Esophagus squamous epithelium (tissue), 5 donors: Measurements from ENCODE around the gene KRTAP17-1. TPM values are rescaled to one million over a fixed set of nuclear protein-coding genes. Genes with fewer than 3 reads are reported as not detected.

Experiments used
- DNase-seq: peaks from one replicate; lab custom pipeline; 2025; lab: John Stamatoyannopoulos, UW
- H3K27ac ChIP-seq, 4 donors: fragments of 200-600 bp; sonication (generic); one replicate each; pipeline ENCODE4 v1.5.1; 2016 to 2019; ENCODE audit warnings: mild to moderate bottlenecking in 1 of 4
- H3K27me3 ChIP-seq, 4 donors: fragments of 200-600 bp; sonication (generic); 1 replicate in 3 of 4; 2 replicates in 1 of 4; pipeline versions ENCODE4 v1.5.1 to v1.6.0; 2017 to 2021; ENCODE audit warnings: antibody characterized with exemption in 1 of 4
- H3K36me3 ChIP-seq, 3 donors: fragments of 200-600 bp; sonication (generic); one replicate each; pipeline ENCODE4 v1.5.1; 2016 to 2019
- H3K4me1 ChIP-seq, 3 donors: fragments of 200-600 bp; sonication (generic); one replicate each; pipeline ENCODE4 v1.5.1; 2017 to 2019
- H3K4me3 ChIP-seq, 4 donors: fragments of 200-600 bp; sonication (generic); 1 replicate in 3 of 4; 2 replicates in 1 of 4; pipeline ENCODE4 v1.5.1; 2016 to 2019; ENCODE audit warnings: mild to moderate bottlenecking in 2 of 4, moderate library complexity in 1 of 4
- H3K9me3 ChIP-seq, 3 donors: fragments of 200-600 bp; sonication (generic); one replicate each; pipeline ENCODE4 v1.5.1; 2016 to 2019
- POLR2A ChIP-seq, 4 donors: fragments of 450-650 bp; IDR thresholded peaks; one replicate each; pipeline ENCODE4 v1.6.1; 2017; ENCODE audit warnings: antibody characterized with exemption in 4 of 4, mild to moderate bottlenecking in 4 of 4, moderate library complexity in 3 of 4
- WGBS, 2 donors: methylation state at CpG; one replicate each; pipeline ENCODE4 v1.1.5; 2018; 5-methylcytosine and 5-hydroxymethylcytosine counted together
- intact Hi-C: fragments of 100-400 bp; cut with DNase I; formaldehyde crosslinking; loops from one replicate; pipeline ENCODE4 v1.15.0; 2022
- total RNA-seq, 4 donors: library from RNA; depleted of rRNA; stranded (reverse); fragments of >200 nt; gene quantifications; one replicate each; pipeline ENCODE4 v1.1.0, GENCODE V29; 2016
- TF ChIP-seq, protein P1 (sequence below), 6 experiments: fragments of 450-650 bp in 4 of 6; fragments of 200-600 bp in 2 of 6; sonication (generic) in 2 of 6; IDR thresholded peaks; one replicate each; pipeline ENCODE4 v1.5.1; 2016 to 2019; ENCODE audit warnings: antibody characterized with exemption in 6 of 6, mild to moderate bottlenecking in 4 of 6, moderate library complexity in 4 of 6
- donor health status: DM: yes; HTN: yes; CAD: no.

Gene KRTAP17-1
- total RNA-seq, 4 donors from 2014 or later = not detected

DNA sequence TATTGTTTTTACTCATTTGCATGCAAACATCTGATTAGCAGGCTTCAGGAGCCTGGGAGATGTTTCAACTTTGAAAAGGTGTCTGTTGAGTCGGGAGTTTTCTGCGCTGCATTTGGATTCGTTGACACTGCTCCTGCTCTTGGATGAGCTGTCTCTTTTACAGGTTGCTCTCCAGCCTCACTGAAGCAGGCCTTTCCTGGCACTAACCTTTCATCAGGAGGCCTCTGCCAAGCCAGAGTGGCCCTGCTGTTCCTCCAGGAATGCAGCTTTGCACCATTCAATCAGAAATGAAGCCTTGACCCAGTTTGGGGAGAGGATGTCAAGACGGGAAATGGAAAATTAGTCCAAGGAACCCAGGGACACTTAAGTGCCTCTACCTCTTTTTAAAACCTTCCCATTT is 12.5 kb downstream of the KRTAP17-1 start:
- Histone ChIP-seq H3K27me3 (peaks cover 0 to 2% (median 0%) of the 10 kb centered on the region in 4 donors), H3K27ac (no peak overlapping the region), H3K36me3 (no peaks in the 10 kb centered on the region), H3K4me3 (no peak overlapping the region), H3K4me1 (peaks cover 0 to 28% (median 4%) of the 10 kb centered on the region in 3 donors), H3K9me3 (no peaks in the 10 kb centered on the region)
- TF ChIP-seq POLR2A (IDR thresholded peaks at IDR 0.05) = no peak
- TF ChIP-seq, protein P1, sequence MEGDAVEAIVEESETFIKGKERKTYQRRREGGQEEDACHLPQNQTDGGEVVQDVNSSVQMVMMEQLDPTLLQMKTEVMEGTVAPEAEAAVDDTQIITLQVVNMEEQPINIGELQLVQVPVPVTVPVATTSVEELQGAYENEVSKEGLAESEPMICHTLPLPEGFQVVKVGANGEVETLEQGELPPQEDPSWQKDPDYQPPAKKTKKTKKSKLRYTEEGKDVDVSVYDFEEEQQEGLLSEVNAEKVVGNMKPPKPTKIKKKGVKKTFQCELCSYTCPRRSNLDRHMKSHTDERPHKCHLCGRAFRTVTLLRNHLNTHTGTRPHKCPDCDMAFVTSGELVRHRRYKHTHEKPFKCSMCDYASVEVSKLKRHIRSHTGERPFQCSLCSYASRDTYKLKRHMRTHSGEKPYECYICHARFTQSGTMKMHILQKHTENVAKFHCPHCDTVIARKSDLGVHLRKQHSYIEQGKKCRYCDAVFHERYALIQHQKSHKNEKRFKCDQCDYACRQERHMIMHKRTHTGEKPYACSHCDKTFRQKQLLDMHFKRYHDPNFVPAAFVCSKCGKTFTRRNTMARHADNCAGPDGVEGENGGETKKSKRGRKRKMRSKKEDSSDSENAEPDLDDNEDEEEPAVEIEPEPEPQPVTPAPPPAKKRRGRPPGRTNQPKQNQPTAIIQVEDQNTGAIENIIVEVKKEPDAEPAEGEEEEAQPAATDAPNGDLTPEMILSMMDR (IDR thresholded peaks at IDR 0.05) = no peak
- no peak for DNase-seq
- intact Hi-C loops = no loop called here
- 84 to 92% methylated on average over 4 of the region's 4 CpGs for WGBS, 2 donors

DNA sequence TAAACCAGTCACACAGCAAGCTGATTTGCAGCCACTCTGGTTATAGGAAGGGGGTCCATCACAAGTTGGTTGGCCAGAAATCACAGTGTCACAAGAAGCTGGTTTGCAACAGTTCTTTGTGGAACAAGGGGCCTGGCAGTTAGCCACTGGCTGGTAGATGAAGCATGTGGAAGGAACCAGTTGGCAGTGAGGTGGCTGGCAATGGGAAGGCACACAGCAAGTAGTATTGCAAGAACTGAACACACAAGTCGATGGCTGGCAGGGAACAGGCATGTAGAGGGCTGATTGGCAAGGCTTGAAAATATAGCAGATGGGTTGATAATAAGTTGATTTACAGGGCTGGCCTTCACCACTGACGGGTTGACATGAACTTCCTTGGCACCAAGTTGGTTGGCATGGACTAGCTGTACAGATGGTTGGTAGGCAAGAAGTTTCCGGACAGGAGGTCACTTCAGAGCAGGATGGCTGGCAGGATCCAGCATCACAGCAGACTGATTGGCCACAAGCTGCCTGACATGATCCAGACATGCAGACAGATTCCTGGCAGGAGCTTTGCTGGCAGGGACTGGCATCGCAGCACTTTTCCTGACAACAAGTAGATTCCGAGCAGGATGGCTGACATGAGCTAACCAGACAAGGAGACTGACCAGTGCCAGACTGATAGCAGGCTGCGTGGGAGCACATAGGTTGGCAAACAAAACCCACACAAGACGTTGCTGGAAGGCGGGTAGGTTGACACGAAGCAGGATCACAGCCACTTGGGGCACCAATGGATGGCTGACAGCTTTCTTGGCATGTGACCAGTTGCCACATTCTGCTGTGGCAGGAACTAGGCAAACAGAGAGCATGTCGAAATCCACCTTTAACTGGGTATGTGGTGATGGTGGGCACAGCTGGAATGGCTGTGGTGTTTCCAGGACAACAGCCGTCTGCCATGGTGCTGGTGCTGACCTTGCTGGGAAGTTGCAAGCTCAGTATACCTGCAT is 13.3 kb downstream of the KRTAP17-1 start, which contains the start of gene KRTAP29-1:
KRTAP29-1 (minus strand) TSS at position 936 of the 986 bp plus-strand sequence; CDS start at position 936, 0 bp downstream.
- TF ChIP-seq POLR2A (IDR thresholded peaks at IDR 0.05) = no peak
- TF ChIP-seq, protein P1 (IDR thresholded peaks at IDR 0.05) = no peak
- 46 to 51% methylated on average over 8 to 10 of the region's 11 CpGs for WGBS, 2 donors

DNA sequence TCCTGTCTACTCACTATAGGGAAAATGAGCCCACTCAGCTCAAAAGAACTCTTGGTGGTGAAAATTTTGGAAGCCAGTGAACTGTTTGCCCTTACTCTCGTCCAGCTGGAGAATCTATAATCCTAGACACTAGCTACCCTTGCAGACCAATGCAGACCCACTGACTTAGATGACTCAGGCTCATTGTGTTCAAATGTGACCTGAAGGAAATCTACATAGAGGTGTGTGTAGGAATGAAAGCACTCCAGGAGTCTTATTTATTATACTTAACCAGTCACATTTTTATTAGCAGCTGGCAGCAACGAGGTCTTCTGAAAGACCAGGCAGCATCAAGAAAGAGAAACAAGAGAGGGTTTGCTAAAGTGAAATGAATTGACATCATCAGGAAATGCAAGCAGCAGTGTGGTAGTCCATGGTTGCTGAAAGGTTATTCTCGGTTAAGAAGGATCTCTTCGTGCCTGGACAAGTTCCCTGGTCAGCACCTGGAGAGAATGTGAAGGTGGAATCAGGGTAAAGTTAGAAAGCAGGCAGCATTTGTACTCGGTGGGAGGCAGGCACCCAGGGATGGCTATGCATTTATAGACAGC is 14.2 kb downstream of the KRTAP17-1 start:
- DNase-seq = no peak
- Histone ChIP-seq H3K9me3 (no peaks in the 10 kb centered on the region), H3K27me3 (no peaks in the 10 kb centered on the region), H3K4me3 (no peak overlapping the region), H3K36me3 (no peaks in the 10 kb centered on the region), H3K27ac (peak overlapping the region in 3 of 4 donors; percentile 40 to 58 (median 56)), H3K4me1 (peaks cover 0 to 27% (median 4%) of the 10 kb centered on the region in 3 donors)
- no peak for TF ChIP-seq POLR2A (IDR thresholded peaks at IDR 0.05)
- TF ChIP-seq, protein P1 (IDR thresholded peaks at IDR 0.05) = no peak
- 28 to 62% methylated on average over 5 of the region's 5 CpGs for WGBS, 2 donors
- intact Hi-C loops = no loop called here

More for the DNA sequence above, 13.3 kb downstream of the KRTAP17-1 start, which contains the start of gene KRTAP29-1:
- intact Hi-C loops = no loop called here
- peaks cover 0 to 23% (median 4%) of the 10 kb centered on the region in 3 donors for H3K4me1 ChIP-seq
- no peaks in the 10 kb centered on the region for H3K36me3 ChIP-seq
- no peak for DNase-seq
- no peaks in the 10 kb centered on the region for H3K27me3 ChIP-seq
- no peaks in the 10 kb centered on the region for H3K9me3 ChIP-seq
- peak within 1 kb of the TSS in 3 of 4 donors; percentile 40 to 58 (median 56) for H3K27ac ChIP-seq
- H3K4me3 ChIP-seq = no peak within 1 kb of the TSS

DNA sequence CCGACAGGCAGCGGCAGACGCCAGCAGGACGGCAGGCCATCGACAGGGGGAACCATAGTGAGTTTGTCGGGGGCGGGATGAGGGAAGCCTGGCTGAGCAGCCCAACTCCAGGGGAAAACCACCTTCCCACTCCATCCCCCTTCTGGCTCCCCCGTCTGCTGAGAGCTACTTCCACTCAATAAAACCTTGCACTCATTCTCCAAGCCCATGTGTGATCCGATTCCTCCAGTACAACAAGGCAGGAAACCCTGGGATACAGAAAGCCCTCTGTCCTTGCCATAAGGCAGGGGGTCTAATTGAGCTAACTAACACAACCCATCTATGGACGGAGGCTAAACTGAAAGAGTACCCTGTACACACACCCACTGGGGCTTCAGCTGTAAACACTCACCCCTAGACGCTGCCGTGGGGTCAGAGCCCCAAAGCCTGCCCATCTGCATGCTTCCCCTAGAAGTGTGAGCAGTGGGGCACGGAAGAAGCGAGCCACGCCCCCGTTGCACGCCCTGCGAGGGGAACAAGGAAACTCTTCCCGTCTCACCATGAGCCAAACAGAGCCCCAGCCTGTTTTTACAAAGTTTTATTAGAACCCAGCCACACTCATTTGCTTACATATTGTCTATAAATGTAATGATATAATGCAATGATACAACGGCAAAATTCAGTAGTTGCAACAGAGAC is 16.9 kb downstream of the KRTAP17-1 start:
- no peak overlapping the region for H3K4me3 ChIP-seq
- no peaks in the 10 kb centered on the region for H3K9me3 ChIP-seq
- no peak for DNase-seq
- H3K27ac ChIP-seq = no peak overlapping the region
- no peaks in the 10 kb centered on the region for H3K27me3 ChIP-seq
- H3K4me1 ChIP-seq = peaks cover 0 to 30% (median 4%) of the 10 kb centered on the region in 3 donors
- intact Hi-C loops = no loop called here
- TF ChIP-seq POLR2A (IDR thresholded peaks at IDR 0.05) = no peak
- TF ChIP-seq, protein P1 (IDR thresholded peaks at IDR 0.05) = no peak
- 90 to 96% methylated on average over 8 to 20 of the region's 20 CpGs for WGBS, 2 donors
- H3K36me3 ChIP-seq = no peaks in the 10 kb centered on the region
